Measurements from ENCODE around the gene OLFML2B.

DNA sequence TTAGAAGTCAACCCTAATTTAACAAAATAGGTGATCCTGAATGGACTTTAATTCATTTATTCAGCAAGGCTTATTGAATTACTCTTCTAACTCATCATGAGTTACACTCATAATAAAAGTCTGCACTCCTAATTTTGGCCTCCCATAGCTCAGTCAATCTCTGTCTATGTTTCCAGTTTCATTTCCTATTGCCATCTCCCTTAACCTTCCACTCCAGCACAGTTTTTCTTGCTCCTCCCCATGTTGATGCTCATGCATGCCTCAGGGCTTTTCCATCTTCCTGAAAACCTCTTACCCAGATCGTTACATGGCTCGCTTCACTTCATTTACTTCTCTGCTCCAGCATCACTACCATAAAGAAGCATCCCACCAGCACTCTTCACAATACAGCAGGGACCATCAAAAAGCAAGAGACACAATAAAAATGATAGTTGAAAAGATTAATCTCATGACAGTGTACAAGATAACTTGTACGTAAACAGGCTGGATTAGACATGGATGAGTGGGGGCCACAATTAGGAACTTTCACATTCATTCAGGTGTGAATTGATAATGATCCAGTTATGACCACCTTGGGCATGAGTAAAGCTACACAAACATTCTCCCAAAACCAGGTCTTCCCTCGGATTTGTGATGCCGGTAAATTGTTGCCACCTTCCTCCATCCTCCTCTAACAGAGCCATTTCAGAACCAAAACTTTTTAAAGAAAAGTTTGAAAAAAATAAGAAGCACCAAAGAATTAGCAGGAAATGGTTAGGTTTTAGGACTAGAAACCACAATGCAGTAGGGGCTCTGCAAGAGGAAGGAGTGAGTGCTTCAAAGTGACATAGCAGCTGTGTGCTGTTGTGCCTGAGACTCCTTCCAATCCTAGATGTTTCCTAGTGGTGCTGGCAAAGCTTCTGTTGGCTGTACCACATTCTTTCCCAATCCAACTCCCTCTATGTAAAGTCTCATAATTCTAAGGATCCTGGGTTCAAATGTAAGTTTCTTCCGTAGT is 89.8 kb downstream of the OLFML2B start:
- TF ChIP-seq GATA2 (IDR thresholded peaks at IDR 0.05; ENCODE audit: low read depth, low read length) (no peak), GATA3 (IDR thresholded peaks at IDR 0.05; ENCODE audit: low read depth, low read length) (no peak)
